IPS-20b (cell line): ENCODE data around the gene DUS1L.
A peak's percentile ranks its signal among the peaks of the same experiment; 100 is the strongest.

Experiments used
- H3K27ac ChIP-seq: one replicate; pipeline ENCODE4 v1.5.1; 2013; ENCODE audit warnings: low read length
- H3K27me3 ChIP-seq: 2 replicates; pipeline ENCODE4 v1.6.1; 2013; ENCODE audit warnings: mild to moderate bottlenecking, low read length, inconsistent platforms; ENCODE audit not compliant: insufficient read depth
- H3K36me3 ChIP-seq: 2 replicates; pipeline ENCODE4 v1.6.1; 2013; ENCODE audit warnings: low read depth, mild to moderate bottlenecking, inconsistent platforms, low read length, moderate library complexity; ENCODE audit not compliant: insufficient read depth
- H3K4me1 ChIP-seq: 2 replicates; pipeline ENCODE4 v1.6.1; 2013; ENCODE audit warnings: mild to moderate bottlenecking, control low read depth, inconsistent platforms, low read length, moderate library complexity; ENCODE audit not compliant: insufficient read depth
- H3K4me3 ChIP-seq: 2 replicates; pipeline ENCODE4 v1.5.1; 2013; ENCODE audit warnings: mild to moderate bottlenecking, low read length, inconsistent platforms
- H3K9ac ChIP-seq: 2 replicates; pipeline ENCODE4 v1.6.1; 2013; ENCODE audit warnings: low read depth, mild to moderate bottlenecking, inconsistent platforms, low read length, moderate library complexity
- H3K9me3 ChIP-seq: 2 replicates; pipeline ENCODE4 v1.6.1; 2013; ENCODE audit warnings: mild to moderate bottlenecking, low read depth, low read length, inconsistent platforms; ENCODE audit not compliant: insufficient read depth

The DUS1L gene

DNA sequence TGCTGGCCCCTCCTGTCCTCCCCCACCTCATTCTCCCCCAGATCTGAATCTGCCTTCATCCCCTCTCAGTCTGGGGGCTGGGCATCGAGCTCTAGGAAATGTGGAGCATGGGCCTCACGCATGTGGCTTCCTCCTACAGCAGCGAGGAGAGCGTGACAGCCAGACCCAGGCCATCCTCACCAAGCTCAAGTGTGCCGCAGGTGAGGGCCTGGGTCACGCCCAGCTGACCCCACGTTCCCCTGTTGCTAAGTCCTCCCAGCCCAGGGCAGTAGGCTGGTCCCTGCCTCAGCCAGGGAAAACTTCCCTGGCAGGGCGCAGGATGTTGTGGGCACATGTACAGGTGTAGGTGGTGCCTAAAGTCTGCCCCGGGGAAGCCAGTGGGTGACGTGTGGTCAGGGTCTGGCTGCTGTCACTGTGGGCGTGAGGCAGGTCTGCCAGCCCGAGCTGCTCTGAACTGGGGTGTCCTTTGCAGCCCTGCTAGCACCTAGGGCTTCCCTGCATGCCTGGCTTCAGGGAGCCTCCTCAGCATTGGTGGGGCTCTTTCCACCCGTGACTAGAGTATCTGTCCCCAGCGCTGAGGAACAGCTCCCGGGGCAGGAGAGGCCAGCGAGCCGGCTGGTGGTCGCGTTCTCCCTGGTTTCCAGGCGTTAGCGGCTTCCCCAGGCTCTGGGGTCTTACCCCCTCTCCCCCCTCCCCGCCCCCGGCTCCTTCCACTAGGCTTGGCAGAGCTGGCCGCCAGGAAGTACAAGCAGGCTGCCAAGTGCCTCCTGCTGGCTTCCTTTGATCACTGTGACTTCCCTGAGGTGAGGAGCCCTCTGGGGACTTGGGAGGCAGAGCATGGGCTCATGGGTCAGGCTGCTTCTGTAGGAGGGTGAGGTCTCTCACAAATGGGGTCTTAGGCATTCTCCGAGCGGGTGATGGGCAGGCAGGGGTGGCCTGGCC is 10.3 kb downstream of the DUS1L start:
- H3K4me1 ChIP-seq: no peaks in the 10 kb centered on the region
- H3K36me3 ChIP-seq: peaks cover 56% of the 10 kb centered on the region
- no peaks in the 10 kb centered on the region for H3K9me3 ChIP-seq
- no peak overlapping the region for H3K27ac ChIP-seq
- no peak overlapping the region for H3K9ac ChIP-seq
- H3K27me3 ChIP-seq: no peaks in the 10 kb centered on the region
- no peak overlapping the region for H3K4me3 ChIP-seq

DNA sequence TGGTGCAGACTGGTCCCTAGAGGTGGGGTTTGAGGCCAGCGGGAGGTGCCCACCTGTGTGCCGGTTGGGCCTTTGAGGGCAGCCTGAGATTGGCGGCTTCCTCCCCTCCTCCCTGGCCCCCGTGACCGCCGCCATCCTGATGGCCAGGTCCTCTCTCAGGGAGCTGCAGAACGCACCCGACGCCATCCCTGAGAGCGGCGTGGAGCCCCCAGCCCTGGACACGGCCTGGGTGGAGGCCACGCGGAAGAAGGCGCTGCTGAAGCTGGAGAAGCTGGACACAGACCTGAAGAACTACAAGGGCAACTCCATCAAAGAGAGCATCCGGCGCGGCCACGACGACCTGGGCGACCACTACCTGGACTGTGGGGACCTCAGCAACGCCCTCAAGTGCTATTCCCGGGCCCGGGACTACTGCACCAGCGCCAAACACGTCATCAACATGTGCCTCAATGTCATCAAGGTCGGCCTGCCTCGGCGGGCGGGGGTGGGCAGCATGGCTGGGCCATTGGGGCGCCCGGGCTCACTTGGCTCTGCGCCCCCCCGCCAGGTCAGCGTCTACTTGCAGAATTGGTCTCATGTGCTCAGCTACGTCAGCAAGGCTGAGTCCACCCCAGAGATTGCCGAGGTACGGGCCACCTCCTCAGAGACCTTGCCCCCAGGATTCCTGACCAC is 11.1 kb downstream of the DUS1L start:
- no peaks in the 10 kb centered on the region for H3K9me3 ChIP-seq
- H3K4me3 ChIP-seq: no peak overlapping the region
- H3K27me3 ChIP-seq: no peaks in the 10 kb centered on the region
- H3K36me3 ChIP-seq: peaks cover 56% of the 10 kb centered on the region
- no peak overlapping the region for H3K9ac ChIP-seq
- H3K27ac ChIP-seq: no peak overlapping the region
- no peaks in the 10 kb centered on the region for H3K4me1 ChIP-seq

DNA sequence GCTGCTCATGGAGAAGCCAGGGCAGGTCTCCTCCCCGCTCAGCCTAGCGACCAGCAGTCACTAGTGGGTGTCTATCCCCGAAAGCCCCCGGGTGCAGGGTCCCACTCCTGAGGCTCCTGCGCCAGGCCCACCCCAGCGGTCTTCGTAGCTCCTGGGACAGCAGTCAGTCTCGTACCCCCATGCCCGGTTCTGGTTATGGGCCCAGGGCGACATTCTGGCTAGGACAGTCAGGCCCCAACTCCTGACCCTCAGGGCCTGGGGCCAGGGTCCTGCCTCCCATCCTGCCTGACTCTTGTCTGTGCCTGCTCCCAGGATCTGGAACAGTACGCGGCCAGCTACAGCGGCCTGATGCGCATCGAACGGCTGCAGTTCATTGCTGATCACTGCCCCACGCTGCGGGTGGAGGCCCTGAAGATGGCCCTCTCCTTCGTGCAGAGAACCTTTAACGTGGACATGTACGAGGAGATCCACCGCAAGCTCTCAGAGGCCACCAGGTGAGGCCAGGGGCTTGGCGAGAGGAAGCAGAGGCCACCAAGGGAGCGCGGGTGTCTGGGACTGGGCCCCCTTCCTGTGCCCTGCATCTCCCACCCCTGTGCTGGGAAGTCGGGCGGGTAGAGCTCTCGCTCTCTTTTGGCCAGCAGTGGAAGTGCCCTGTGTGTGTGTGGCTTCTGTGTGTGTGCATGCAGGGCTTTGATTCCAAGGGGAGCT is 11.9 kb downstream of the DUS1L start:
- no peak overlapping the region for H3K4me3 ChIP-seq
- no peak overlapping the region for H3K27ac ChIP-seq
- no peaks in the 10 kb centered on the region for H3K9me3 ChIP-seq
- no peak overlapping the region for H3K9ac ChIP-seq
- H3K27me3 ChIP-seq: no peaks in the 10 kb centered on the region
- H3K4me1 ChIP-seq: no peaks in the 10 kb centered on the region
- peaks cover 52% of the 10 kb centered on the region for H3K36me3 ChIP-seq

DNA sequence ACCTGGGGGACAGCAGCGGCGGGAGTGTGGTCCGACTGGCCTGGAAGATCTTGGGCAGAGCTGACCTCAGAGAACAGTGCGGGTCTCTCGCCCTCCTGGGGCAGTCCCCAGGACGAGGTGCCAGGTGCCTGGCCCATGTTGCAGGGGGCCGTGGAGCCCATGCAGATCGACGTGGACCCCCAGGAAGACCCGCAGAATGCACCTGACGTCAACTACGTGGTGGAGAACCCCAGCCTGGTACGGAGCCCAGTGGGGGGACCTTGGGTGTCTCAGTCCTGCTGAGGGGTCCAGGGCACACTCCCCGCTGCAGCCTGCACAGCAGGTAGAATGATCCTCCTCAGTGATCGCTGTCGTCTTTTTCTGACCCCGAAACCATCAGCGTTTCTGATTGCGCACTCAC is 12.5 kb downstream of the DUS1L start:
- H3K36me3 ChIP-seq: peaks cover 46% of the 10 kb centered on the region
- H3K9me3 ChIP-seq: no peaks in the 10 kb centered on the region
- no peak overlapping the region for H3K9ac ChIP-seq
- H3K27ac ChIP-seq: no peak overlapping the region
- H3K4me1 ChIP-seq: no peaks in the 10 kb centered on the region
- H3K27me3 ChIP-seq: no peaks in the 10 kb centered on the region
- H3K4me3 ChIP-seq: peak overlapping the region; percentile 84; the same call in 1 of the 2 replicates

DNA sequence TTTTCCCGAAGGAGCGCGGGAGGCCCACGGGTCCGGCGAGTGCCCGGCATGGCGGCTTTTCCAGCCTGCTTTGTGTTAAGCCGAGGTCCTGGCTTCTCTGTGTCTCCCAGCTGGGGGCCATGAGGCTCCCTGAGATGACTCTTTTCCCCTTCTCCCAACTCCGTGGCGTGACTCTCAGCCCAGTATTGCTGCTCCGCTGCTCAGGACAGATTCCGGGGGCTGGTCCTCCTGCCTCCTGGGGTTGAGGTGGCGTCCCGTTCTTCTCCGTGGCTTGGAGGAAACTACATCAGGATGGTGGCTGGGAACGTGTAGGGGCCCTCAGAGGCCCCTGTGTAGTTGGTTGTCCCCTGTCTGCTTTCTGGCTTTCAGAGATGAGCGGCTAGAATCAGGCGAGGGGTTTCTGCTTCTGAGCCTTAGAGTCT is 13.0 kb downstream of the DUS1L start:
- peaks cover 46% of the 10 kb centered on the region for H3K36me3 ChIP-seq
- peak overlapping the region; percentile 84 for H3K4me3 ChIP-seq
- no peak overlapping the region for H3K27ac ChIP-seq
- H3K9me3 ChIP-seq: no peaks in the 10 kb centered on the region
- peak overlapping the region; percentile 76 for H3K9ac ChIP-seq
- H3K27me3 ChIP-seq: no peaks in the 10 kb centered on the region
- no peaks in the 10 kb centered on the region for H3K4me1 ChIP-seq

DNA sequence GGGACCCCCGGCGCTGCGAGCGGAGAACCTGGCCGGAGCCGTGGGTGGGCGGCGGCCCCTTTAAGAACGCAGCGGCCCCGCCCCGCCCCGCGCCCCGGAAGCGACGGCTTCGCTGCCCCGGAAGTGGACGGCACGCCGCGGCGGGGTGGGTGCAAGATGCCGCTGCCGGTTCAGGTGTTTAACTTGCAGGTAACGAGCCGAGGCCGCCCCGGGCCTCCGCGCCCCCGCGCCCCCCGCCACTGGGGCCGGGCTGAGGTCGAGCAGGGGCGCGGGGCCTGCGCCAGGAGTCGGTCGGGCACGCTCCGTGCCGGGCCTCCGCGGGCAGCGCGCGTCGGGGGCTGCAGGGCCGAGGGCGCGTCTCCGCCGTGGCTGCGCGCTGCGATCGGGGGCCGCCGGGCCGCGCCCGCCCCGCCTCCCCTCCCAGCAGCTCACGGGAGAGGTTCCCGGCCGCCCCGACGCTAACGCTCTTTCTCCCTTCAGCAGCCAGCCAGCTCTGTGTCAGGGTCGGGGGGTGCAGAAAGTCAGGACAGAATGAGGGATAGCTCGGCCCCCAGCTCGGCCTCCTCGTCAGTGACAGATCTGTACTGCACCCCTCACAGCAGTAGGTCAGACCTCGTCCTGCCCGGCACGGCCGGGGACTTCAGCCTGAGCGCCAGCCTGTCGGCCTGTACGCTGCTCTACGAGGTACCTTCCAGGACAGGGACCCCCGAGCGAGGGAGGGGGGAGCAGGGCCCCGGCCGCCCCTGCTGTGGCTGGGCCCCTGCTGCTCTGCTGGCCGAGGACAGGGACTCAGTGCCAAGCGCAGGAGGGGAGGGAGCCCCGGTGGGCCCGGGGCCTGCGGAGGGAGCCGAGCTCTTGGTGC is 13.6 kb downstream of the DUS1L start, which contains the start of the genes GPS1 and RFNG:
GPS1 (plus strand) TSS at position 123 of the 862 bp plus-strand sequence; CDS start at position 157, 34 bp downstream.
RFNG (minus strand) TSS at position 36 of the 862 bp plus-strand sequence. CDS start 45 bp downstream, outside the sequence.
- H3K27me3 ChIP-seq: no peaks in the 10 kb centered on the region
- H3K4me1 ChIP-seq: no peaks in the 10 kb centered on the region
- no peak within 1 kb of the TSS for H3K27ac ChIP-seq
- H3K4me3 ChIP-seq: peak within 1 kb of the TSS; percentile 84
- no peaks in the 10 kb centered on the region for H3K9me3 ChIP-seq
- peaks cover 43% of the 10 kb centered on the region for H3K36me3 ChIP-seq
- H3K9ac ChIP-seq: peak within 1 kb of the TSS; percentile 76

DNA sequence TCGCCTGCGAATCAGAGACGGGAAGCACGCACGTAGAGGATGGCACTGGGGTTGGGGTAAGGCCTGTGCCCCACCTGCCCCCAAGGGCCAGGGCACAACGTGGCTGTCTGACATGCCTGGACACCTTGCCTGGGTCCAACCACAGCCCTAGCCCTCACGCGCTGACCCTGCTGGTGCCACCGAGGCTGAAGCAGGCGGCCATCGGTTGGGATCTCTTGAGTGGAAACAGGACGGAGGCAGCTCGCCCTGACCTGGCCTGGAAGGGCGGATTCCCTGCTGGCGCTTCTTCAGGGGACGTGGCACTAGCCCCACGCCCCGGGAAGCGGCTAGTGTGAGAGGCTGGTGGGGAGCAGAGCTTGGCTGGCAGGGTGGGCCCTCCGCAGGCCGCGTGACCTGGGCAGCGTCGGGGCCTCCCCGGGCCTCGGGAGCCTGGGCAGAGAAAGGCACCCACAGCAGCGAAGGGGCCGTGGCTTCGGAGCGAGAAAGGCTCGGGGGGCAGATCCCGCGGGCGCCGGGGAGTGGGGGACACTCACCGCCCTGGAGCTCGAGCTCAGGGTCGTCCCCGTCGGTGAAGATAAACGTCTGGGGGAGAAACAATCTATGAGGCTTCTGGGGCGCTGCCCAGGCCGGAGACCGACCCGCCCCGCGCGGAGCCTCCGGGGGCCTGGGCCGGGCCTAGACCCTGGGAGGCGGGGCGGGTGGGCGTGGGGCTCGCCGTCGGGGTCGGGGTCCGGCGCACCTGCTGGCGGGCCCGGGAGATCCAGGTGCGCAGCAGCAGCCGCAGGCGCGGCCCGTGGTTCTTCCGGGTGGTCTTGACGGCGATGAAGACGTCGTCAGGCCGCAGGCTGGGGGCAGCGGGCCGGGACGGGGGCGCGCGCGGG is 14.6 kb downstream of the DUS1L start:
- no peaks in the 10 kb centered on the region for H3K27me3 ChIP-seq
- peaks cover 33% of the 10 kb centered on the region for H3K36me3 ChIP-seq
- H3K27ac ChIP-seq: no peak overlapping the region
- no peaks in the 10 kb centered on the region for H3K4me1 ChIP-seq
- peak overlapping the region; percentile 37 for H3K9ac ChIP-seq
- peak overlapping the region; percentile 61 for H3K4me3 ChIP-seq
- no peaks in the 10 kb centered on the region for H3K9me3 ChIP-seq

DNA sequence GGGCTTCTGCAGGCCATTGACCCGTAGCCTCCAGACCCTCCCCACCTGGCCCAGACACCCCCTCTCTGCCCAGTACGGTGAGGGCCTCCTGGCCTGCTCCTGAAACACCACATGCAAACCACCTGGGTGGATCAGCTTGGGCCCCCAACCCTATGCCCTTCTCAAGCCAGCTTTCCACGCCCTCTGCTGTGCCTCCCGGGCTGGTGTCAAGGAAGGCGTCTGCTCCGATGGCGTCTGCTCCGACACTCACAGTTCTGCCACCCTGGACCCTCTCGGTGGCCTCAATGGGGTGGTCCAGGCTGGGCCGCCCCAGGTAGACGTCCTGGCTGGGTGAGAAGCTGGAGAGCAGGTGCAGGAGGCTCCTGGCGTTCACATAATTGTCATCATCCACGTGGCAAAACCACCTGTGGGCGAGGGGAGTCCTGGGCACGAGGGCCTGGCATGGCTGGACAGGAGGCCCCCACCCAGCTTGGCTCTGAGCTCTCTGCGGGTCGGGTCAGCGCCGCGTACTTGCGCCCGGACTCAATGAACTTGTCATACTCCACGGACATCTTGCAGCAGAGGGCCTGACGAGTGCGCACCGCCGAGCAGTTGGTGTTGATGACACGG is 15.3 kb downstream of the DUS1L start:
- Histone ChIP-seq H3K4me1 (no peaks in the 10 kb centered on the region), H3K9me3 (no peaks in the 10 kb centered on the region), H3K36me3 (peaks cover 28% of the 10 kb centered on the region), H3K4me3 (peak overlapping the region; percentile 61), H3K27me3 (no peaks in the 10 kb centered on the region), H3K27ac (no peak overlapping the region), H3K9ac (peak overlapping the region; percentile 37; the same call in 1 of the 2 replicates)

DNA sequence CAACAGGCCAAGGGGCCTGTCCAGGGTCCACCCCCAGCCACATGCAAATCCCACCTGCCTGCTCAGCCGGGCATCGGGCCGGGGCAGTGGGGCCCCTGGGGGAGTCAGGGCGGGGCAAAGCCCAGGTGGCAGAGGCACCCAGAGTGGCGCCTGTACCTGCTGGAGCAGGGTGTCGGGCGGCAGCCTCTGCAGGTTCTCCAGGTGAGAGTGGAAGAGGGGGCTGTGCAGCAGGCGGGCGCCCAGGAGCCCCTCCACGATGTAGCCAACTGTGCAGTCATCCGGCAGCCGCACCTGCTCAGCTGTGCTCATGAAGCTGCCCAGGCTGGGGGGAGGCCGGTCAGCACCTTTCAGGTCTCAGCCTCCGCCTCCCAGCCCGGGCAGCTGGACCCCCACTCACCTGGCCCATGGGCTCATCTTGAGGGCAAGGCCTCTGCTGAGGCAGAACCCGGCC is 16.1 kb downstream of the DUS1L start:
- Histone ChIP-seq H3K36me3 (peaks cover 21% of the 10 kb centered on the region), H3K9me3 (no peaks in the 10 kb centered on the region), H3K9ac (no peak overlapping the region), H3K27ac (no peak overlapping the region), H3K27me3 (no peaks in the 10 kb centered on the region), H3K4me3 (no peak overlapping the region), H3K4me1 (no peaks in the 10 kb centered on the region)

DNA sequence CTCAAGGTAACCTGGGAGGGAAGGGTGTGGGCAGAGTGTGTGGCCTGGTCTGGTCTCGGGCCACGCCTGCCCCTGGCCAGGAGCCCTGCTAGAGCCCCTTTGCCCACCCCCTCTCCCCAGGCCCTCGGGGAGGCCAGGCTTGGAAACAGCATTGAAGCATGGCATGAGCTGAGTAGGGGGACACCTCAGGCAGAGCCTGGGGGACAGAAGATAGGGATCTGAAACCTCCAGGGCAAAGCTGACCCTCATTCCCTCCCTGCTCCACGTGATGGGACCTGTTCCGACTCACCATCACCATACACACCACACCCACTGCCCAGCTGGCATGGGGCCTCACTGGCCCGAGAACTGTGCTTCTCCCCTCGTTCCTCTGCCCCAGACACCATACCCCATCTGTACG is 16.5 kb downstream of the DUS1L start:
- Histone ChIP-seq H3K36me3 (peaks cover 17% of the 10 kb centered on the region), H3K4me1 (no peaks in the 10 kb centered on the region), H3K27me3 (no peaks in the 10 kb centered on the region), H3K4me3 (no peak overlapping the region), H3K27ac (no peak overlapping the region), H3K9ac (no peak overlapping the region), H3K9me3 (no peaks in the 10 kb centered on the region)
